Measurements from ENCODE around the gene CGB7.
A peak's percentile ranks its signal among the peaks of the same experiment; 100 is the strongest.
"Not testable (repeated sequence)": the region's sequence is repeated elsewhere in the genome, so short reads cannot be mapped to it uniquely, and the experiment has no call there.

CGB7 gene

DNA sequence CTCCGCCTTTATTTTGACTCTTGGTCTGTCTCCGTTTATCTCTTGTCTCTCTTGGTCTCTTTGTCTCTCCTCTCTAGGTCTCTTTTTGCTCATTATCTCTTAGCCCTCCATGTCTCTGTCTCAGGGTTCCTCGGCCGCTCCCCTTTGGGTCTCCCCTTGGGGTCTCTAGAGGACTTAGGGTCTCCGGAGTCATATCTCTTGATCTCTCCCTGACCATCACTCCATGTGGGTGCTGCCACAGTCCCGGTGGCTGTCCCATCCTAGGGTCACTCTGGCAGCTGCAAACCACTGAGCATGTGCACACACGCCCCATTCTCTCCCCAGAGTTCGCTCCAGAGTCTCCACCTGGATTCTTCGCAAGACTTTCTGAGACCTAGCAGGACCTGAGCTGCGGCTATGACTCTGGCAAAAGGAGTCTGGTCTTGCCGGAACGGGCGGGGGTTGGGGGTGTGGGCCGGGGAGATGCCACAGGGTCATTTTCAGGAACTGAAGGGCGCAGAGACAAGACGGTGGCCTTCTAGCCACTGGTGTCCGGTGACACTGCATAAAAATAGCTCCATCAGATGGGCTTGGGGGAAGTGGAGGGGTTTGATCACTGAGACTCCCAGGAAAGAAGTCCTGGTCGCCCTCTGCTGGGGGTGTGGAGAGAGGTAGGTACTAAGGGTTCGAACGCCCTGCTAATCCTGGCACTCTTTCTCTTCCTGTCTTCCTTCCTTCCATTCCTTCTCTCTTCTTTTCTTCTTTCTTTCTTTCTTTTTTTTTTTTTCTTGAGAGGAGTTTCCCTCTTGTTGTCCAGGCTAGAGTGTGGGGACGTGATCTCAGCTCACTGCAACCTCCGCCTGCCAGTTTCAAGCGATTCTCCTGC is 16.2 kb upstream of the CGB7 start:
- peak in 1 of 2 experiments; percentile 53 for DNase-seq

DNA sequence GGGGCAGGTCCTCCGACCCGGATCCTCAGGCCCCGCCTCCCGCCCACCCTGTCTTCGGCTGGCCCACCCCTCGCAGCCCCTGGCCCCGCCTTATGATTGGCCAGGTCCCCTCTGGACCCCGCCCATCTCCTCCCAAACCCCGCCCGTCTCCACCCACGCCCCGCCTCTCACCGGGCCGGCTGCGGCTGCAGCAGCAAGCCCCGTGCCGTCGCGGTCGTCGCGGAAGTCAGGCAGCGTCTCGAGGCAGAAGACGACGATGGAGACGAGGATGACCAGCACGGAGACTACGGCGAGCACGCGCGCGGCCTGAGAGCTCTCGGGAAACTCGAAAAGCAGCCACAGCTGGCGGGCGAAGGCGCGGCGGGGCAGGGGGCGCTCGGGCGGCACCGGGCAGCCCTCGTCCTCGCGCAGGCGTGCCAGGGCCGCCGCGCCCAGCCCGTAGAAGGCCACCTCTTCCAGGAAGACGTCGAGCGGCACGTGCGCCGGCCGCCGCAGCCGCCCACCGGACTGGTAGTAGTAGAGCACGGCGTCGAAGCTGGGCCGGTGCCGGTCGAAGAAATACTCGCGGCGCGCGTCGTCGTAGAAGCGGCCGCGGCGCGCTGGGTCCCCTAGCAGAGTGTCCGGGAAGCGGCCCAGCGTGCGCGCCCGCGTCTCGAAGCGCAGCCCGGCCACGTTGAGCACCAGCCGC is 14.5 kb upstream of the CGB7 start:
- peak in 1 of 2 experiments; percentile 43 for DNase-seq

DNA sequence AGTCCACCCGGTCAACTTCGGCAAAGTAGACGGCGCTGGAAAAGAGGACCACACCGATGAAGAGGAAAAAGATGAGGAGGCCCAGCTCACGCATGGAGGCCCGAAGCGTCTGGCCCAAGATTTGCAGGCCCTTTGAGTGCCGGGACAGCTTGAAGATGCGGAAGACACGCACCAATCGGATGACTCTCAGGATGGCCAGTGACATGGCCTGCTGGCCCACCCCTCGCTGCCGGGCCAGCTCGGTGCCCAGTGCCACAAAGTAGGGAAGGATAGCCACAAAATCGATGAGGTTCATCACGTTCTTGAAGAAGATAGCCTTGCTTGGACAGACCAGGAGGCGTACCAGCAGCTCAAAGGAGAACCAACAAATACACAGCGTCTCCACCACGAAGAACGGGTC is 12.9 kb upstream of the CGB7 start:
- DNase-seq = no peak

DNA sequence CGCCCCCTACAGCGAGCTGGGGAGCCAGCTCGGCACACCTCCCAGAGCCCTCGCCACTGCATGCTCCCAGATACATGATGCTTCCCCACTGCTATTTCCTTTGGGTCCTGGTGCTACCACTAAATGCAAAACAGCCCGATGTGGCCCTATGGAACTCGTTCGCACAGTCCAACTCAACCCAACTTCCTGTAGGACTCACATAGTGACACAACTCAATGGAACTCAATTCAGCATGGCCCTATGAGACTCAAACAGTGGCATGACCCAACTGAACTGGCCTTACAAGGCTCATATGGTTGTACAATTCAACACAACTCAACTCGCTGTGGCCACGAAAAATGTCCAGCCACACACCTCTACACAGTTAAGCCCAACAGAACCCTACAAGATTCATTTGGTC is 11.5 kb upstream of the CGB7 start:
- no peak for DNase-seq

DNA sequence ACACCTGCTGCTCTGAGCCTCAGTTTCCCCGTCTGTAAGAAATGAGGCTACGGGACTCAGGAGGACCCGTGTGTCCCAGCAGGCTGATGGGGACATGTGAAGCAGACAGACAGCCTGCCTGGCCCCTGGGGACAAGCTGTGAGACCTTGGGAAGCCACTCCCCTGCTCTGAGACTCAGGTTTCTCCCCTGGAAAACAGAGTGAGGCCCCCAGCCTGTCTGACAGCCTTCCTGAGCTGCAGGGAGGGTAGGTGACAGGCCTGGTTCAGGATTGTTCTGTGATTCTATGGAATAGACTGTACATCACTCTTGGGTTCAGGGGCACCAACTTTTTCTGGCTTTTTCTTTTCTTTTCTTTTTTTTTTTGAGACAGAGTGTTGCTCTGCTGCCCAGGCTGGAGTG is 10.0 kb upstream of the CGB7 start:
- DNase-seq = no peak

DNA sequence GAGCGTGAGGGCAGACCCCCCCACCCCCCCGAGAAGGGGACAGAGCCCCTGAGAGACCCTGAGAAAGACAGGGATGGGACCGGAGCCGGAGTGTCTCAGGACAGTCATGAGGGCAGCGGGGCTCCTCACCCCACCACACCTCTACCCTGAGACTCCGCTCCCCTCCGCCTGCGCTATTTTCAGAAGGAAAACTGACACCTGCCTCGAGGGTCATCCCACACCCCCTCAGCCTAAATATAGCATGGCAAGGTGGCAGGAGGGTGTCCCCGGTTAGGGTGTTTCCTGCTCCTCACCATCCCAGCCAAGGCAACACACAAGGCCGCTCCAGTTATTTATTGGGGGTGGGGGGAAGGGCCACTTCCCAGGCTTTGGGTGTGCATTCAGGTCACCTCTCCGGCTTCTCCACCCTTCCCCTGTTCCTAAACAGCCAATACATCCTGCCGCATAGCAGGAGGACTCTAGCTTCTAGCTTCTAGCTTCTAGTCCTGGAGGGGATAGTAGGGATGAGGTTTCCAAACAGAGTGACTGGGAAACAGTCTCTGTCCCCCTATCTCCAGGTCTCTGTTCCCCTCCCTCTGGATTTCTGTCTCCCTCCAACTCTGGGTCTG is 8.5 kb upstream of the CGB7 start:
- no peak for DNase-seq

DNA sequence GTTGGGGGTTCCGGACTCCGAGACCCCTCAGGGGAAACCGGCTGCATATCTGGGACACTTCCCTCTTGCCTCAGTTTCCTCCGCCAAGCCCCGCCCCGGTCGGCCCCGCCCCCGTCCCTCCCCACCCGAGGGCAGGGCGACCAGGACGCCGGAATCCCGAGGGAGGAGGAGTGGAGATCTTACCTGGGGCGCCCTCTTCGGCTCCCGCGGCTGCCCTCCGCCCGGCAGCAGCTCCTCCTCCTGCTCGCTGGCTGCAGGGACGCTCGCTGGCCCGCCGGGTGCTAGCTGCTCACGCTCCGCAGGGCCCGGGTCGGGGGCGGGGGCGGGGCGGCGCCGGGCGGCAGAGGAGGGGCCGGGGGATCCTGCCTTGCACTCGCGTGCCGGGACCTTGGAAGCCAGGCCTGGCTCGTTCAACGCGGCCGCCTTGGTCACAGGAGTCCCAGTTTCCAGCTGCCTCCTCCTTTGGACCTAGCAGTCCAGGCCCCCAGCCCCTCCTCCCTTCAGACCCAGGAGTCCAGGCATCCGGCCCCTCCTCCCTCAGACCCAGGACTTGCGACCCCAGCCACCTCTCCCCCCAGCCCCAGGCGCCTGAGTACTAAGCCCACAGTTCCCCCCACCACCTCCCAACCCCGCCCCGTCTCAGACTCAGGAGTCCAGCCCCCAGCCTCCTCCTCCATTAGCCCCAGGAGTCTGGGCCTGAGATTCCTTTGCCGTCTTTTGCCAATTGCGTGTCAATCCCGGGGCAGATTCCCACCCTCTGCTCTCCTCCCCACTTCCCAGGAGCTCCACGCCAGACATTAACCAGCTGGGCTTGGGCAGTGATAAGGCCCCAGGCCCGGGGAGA is 7.4 kb upstream of the CGB7 start, which contains the start of gene NTF4:
Gene NTF4 (minus strand): TSS at position 51 of the 844 bp plus-strand sequence. CDS start 2,821 bp downstream, outside the sequence.
- peak in 1 of 2 experiments; percentile 67 for DNase-seq

DNA sequence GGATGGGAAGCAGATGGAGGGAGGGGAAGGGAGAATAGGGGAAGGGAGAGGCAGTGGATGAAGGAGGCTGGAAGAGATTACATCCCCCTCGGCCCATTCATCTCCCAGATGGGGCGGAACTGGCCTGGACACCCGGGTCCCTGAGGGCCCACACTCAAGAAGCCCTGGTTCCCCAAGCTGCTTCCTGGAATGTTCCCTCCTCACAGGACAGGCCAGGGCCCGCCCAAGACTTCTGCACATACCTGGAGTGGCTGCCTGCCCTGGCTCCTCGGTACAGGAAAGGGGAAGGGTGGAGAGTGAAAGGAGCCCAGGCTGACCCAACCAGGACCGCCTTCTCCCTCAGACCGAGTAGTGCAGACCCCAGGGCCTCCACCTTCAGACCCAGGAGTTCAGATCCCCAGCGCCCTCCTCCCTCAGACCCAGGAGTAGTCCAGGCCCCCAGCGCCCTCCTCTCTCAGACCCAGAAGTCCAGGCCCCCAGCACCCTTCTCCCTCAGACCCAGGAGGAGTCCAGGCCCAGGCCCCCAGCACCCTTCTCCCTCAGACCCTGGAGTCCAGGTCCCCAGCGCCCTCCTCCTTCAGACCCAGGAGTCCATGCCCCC is 6.6 kb upstream of the CGB7 start:
- DNase-seq = no peak

DNA sequence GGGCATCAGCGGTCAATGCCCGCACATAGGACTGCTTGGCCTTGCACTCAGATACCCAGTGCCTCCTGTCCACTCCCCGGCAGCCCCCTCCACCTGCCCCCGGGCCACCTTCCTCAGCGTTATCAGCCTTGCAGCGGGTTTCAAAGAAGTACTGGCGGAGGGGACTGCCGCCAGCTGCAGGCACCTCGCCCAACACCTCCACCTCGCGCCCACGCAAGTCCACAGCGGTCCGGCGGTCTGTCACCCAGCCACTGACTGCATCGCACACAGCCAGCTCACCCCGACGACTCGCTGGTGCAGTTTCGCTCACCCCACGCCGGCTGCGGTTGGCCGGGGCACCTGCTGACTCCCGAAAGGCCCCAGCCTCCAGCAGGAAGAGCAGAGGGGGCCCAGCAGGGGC is 3.9 kb upstream of the CGB7 start:
- DNase-seq = no peak

DNA sequence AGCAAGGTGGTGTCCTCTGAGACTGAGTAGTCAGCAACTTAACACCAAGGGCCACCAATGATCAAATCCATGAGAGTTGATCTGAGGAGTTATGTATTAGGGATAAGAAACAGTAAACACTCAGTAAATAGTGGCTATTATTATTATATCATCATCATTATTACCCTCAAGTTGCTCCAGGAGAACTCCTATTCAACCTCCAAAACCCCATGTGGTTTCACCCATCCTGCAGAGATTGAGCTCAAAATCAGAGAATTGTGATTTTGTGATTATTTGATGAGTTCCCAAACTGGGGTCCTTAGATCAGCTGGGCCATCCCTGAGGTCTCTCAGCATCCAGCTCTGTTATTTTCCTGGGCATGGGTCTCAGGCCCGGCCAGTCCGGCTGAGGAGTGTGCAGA is 3.5 kb upstream of the CGB7 start:
- no peak for DNase-seq

DNA sequence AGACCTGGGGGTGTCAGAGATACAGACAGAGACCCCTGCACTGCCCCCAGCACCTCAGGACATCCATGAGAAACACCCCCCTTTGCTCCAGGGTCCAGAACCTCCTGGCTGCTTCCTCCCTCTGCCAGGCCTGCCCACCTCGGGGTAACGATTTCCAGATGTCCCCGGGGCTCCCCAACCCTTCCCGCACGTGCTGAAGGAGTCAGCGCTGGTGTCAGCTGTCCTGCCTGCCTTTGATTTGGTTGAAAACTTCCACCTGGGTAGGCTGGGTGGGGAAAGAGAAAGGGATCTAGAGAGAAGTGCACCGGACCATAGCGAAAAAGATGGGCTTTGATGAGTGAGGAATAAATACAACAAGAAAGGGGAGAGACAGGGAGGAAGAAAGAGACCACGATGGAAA is 1.5 kb upstream of the CGB7 start:
- DNase-seq = no peak

DNA sequence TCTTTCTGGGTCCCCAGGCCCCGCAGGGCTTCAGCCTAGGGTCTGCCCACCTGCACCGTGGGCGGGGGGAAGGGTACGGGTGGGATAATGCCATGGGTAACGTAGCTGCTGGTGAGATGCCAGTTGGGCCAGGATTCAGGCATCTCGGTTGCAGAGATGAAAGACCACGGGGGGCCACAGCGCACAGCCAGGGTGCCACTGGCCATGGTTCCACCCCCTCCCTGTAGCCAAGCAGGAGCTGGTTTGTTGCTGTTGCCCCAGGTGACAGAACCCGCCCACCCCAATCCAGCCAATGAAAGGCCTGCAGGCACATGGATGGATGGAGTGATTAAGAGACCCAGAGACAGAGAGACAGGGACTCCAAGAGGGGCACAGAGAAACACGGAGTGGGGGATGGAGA is 1.0 kb upstream of the CGB7 start:
- DNase-seq = peak in 1 of 2 experiments; percentile 41

DNA sequence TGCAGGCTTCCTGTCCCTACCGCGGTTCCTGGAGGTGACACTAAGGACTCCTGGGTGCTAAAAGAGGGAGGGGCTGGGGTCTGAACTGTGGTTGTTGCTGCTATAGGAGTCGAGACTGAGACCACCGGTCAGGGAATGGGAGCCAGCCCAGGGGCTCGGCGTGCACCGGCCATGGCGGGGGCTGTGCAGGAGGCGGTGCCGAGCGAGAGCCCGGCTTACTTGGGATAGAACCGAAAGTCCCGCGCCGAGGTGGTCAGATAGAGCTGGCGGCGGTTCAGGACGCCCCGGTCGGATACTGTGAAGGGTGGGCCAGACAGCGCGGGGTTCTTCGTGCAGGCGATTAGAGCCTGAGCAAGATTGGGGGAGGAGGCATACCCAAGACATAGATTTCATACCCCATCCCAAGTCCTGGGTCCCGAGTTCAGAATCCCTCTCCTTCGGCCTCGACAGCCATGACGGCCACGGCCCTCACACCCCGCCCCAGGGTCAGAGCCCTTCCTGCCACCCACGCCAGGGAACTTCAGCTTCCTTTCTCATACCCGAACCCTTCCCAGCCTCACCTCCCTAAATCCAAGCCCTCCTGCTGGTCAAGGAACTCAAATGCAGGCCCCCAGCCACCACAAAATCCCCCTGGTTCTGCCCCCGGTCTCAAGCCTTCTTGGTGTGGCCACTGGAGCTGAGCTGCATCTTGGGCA is 500 bp downstream of the CGB7 start:
- not testable (repeated sequence) for DNase-seq

DNA sequence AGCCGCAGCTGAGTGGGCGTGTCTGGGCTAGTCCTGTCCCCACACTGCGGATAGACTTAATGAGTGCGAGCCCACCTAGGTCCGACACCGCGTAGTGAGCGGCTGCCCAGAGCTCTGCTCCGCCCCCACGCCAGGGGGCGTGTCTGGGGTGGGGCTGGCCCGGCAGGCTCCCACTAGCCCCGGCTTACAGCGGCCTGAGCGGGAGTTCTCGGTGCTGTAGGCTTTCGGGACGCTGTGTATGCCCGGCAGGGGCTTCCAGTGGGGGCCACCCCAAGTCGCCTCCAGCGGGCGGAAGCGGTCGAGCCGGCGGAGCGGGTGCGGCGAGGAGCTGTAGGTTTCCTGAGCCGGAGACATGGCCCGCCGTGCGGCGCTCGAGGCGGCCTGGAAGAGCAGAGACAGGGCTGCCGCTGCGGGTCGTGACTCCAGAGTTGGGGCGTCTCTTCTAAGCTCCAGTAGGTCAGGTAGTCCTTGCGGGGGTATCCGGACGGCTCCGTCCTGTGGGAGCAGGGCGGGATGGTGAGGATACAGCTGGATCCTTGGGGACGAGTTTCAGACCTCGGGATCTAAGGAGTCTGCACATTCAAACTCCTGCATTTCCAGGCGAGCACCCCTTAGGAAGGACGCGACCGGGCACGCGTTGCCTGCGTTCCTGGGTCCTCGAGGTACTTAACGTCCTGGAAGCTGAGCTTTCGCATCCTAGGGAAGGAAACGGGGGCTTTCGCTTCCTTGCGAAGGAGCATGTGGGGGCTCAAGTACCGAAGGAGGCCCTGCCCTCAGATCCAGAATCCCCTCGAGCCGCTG is 1.2 kb downstream of the CGB7 start:
- DNase-seq = peak in 1 of 2 experiments; percentile 60

DNA sequence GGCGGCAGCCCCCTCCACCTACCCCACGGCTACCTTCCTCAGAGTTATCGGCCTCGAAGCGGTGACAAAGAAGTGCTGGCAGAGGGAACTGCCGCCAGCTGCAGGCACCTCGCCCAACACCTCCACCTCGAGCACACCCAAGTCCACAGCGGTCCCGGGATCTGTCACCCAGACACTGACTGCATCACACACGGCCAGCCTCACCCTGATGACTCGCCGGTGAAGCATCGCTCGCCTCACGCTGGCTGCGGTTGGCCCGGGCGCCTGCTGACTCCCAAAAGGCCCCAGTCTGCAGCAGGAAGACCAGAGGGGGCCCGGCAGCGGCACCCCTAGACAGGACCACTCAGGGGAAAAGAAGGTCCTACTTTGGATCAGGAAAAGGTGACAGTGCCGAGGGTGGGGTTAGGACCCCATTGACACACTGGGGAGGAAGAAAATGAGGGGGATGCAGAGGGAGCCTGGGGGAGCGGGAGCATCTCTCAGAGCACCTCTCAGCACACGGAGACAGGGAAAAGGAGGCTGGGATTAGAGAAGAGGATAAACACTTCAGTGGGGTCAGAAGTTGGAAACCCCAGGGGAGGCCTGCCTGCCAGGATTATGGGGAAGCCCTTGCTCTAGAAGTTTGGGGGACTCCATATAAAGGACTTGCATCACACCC is 7.0 kb downstream of the CGB7 start:
- DNase-seq = not testable (repeated sequence)

DNA sequence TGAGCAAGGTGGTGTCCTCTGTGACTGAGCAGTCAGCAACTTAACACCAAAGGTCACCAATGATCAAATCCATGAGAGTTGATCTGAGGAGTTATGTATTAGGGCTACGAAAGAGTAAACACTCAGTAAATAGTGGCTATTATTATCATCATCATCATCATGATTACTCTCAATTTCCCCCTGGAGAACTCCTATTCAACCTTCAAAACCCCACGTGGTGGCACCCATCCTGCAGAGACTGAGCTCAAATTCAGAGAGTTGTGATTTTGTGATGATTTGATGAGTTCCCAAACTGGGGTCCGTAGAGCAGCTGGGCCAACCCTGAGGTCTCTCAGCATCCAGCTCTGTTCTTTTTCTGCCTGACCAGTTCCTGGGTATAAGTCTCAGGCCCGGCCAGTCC is 7.7 kb downstream of the CGB7 start:
- DNase-seq = not testable (repeated sequence)

DNA sequence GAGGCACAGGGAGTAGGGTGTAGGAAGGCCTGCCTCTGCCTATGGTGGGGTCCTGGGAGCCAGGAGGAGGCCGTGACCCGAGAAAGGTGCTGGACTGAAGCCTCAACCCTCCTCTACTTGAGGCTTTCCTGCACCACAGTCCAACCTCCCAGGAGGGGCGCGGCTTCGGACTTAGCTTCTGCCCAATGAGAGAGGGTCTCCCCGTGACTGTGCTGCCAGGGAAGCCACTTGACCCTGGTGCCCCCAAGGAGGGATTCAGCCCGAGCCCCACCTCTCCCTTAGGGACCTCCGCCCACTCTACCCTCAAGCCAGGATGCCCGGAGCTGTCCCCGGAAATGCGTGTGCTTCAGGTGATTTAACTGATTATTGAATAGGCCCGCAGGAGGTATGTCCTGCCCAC is 8.5 kb downstream of the CGB7 start, which contains the start of gene CGB8:
Gene CGB8 (minus strand): TSS at position 101 of the 400 bp plus-strand sequence. CDS start 372 bp downstream, outside the sequence.
- not testable (repeated sequence) for DNase-seq

DNA sequence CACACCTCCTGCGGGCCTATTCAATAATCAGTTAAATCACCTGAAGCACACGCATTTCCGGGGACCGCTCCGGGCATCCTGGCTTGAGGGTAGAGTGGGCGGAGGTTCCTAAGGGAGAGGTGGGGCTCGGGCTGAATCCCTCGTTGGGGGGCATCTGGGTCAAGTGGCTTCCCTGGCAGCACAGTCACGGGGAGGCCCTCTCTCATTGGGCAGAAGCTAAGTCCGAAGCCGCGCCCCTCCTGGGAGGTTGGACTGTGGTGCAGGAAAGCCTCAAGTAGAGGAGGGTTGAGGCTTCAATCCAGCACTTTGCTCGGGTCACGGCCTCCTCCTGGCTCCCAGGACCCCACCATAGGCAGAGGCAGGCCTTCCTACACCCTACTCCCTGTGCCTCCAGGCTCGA is 14.0 kb downstream of the CGB7 start, which contains the start of gene CGB5:
Gene CGB5 (plus strand): TSS at position 301 of the 400 bp plus-strand sequence. CDS start 362 bp downstream, outside the sequence.
- not testable (repeated sequence) for DNase-seq

DNA sequence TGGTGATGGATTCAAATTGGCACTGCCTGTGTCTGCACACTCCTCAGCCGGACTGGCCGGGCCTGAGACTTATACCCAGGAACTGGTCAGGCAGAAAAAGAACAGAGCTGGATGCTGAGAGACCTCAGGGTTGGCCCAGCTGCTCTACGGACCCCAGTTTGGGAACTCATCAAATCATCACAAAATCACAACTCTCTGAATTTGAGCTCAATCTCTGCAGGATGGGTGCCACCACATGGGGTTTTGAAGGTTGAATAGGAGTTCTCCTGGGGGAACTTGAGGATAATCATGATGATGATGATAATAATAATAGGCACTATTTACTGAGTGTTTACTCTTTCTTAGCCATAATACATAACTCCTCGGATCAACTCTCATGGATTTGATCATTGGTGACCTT is 14.9 kb downstream of the CGB7 start:
- not testable (repeated sequence) for DNase-seq

DNA sequence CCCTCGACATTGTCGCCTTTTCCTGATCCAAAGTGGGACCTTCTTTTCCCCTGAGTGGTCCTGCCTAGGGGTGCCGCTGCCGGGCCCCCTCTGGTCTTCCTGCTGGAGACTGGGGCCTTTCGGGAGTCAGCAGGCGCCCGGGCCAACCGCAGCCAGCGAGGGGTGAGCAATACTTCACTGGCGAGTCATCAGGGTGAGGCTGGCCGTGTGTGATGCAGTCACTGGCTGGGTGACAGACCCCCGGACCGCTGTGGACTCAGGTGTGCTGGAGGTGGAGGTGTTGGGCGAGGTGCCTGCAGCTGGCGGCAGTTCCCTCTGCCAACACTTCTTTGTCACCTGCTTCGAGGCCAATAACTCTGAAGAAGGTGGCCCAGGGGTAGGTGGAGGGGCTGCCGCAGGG is 15.4 kb downstream of the CGB7 start:
- no peak for DNase-seq

Data from NCI-H526 (cell line).